SJSA1 (cell line): ENCODE results near the gene ZNF43. TPM values are rescaled to one million over a fixed set of nuclear protein-coding genes. Genes with fewer than 3 reads are reported as not detected.
"Not testable (repeated sequence)": the region's sequence is repeated elsewhere in the genome, so short reads cannot be mapped to it uniquely, and the experiment has no call there.

Experiments used
- DNase-seq, 2 experiments: peaks; one replicate each; pipeline ENCODE4 v3.0.0-alpha.2; 2015 to 2020; ENCODE audit warnings: low spot score in 2 of 2, low read depth in 1 of 2
- H3K27ac ChIP-seq: fragments of 250-450 bp; sonication (Bioruptor Pico); 2 replicates; pipeline ENCODE4 v1.5.1; 2020; ENCODE audit warnings: mild to moderate bottlenecking, moderate library complexity
- H3K27me3 ChIP-seq: fragments of 250-450 bp; sonication (Bioruptor Pico); replicated peaks from 2 replicates; pipeline ENCODE4 v1.5.1; 2020; ENCODE audit warnings: mild to moderate bottlenecking, moderate library complexity
- H3K36me3 ChIP-seq: fragments of 250-450 bp; sonication (Bioruptor Pico); 2 replicates; pipeline ENCODE4 v1.5.1; 2020; ENCODE audit warnings: mild to moderate bottlenecking
- H3K4me1 ChIP-seq: fragments of 250-450 bp; sonication (Bioruptor Pico); replicated peaks from 2 replicates; pipeline ENCODE4 v1.6.1; 2021; ENCODE audit warnings: mild to moderate bottlenecking
- H3K4me3 ChIP-seq: fragments of 250-450 bp; sonication (Bioruptor Pico); 2 replicates; pipeline ENCODE4 v1.5.1; 2020; ENCODE audit warnings: mild to moderate bottlenecking
- H3K9me3 ChIP-seq: fragments of 250-450 bp; sonication (Bioruptor Pico); replicated peaks from 2 replicates; pipeline ENCODE4 v1.5.1; 2020; ENCODE audit warnings: mild to moderate bottlenecking
- total RNA-seq: library from RNA; depleted of rRNA; stranded (reverse); fragments of >200 nt; shearing (Covaris generic); gene quantifications from 2 replicates; pipeline ENCODE4 v1.2.3, GENCODE V29; 2014; rRNA removed

Gene ZNF43
- 1.8 and 3.9 TPM in 2 replicates for total RNA-seq

GRCh38 chr19:21835810-21836444, at the start of gene ZNF43:
TSS of gene ZNF43 (minus strand) at chr19:21836182. CDS start at chr19:21836038, 144 bp downstream.
- H3K36me3 ChIP-seq = no peaks in the 10 kb centered on the region; the same call in 1 of the 2 replicates

GRCh38 chr19:21885516-21885915, 49.5 kb upstream of the ZNF43 start:
- not testable (repeated sequence) for H3K4me1 ChIP-seq, DNase-seq, H3K9me3 ChIP-seq, H3K27me3 ChIP-seq, H3K36me3 ChIP-seq, H3K27ac ChIP-seq, H3K4me3 ChIP-seq

More at GRCh38 chr19:21835810-21836444, at the start of gene ZNF43:
- H3K27ac ChIP-seq = peak within 1 kb of the TSS; percentile 55
- peak within 1 kb of the TSS; percentile 43 for H3K4me3 ChIP-seq
- H3K4me1 ChIP-seq = no peaks in the 10 kb centered on the region
- peaks cover 6% of the 10 kb centered on the region; the same call in 1 of the 2 replicates for H3K9me3 ChIP-seq
- no peaks in the 10 kb centered on the region for H3K27me3 ChIP-seq
- peak; percentile 67 to 79 for DNase-seq

- H3K4me3 ChIP-seq, DNase-seq, H3K27ac ChIP-seq, H3K27me3 ChIP-seq, H3K4me1 ChIP-seq, H3K36me3 ChIP-seq, H3K9me3 ChIP-seq: not testable (repeated sequence)
Measured at GRCh38 chr19:21884786-21885185, 48.8 kb upstream of the ZNF43 start.

GRCh38 chr19:21883516-21883915, 47.5 kb upstream of the ZNF43 start:
- Histone ChIP-seq H3K4me3 (no peak overlapping the region), H3K27me3 (no peaks in the 10 kb centered on the region), H3K9me3 (no peaks in the 10 kb centered on the region), H3K4me1 (no peaks in the 10 kb centered on the region), H3K27ac (no peak overlapping the region), H3K36me3 (no peaks in the 10 kb centered on the region)
- DNase-seq = no peak

- not testable (repeated sequence) for H3K4me3 ChIP-seq, H3K27me3 ChIP-seq, H3K27ac ChIP-seq, H3K36me3 ChIP-seq, H3K4me1 ChIP-seq, H3K9me3 ChIP-seq, DNase-seq
Measured at GRCh38 chr19:21880761-21881160, 44.8 kb upstream of the ZNF43 start.

- H3K36me3 ChIP-seq = no peaks in the 10 kb centered on the region
- no peaks in the 10 kb centered on the region for H3K4me1 ChIP-seq
- no peak overlapping the region for H3K4me3 ChIP-seq
- DNase-seq = no peak
- no peaks in the 10 kb centered on the region for H3K27me3 ChIP-seq
- H3K9me3 ChIP-seq = no peaks in the 10 kb centered on the region
- no peak overlapping the region for H3K27ac ChIP-seq
Measured at GRCh38 chr19:21878646-21879045, 42.7 kb upstream of the ZNF43 start.

GRCh38 chr19:21877976-21878375, 42.0 kb upstream of the ZNF43 start:
- Histone ChIP-seq H3K27me3 (no peaks in the 10 kb centered on the region), H3K36me3 (no peaks in the 10 kb centered on the region), H3K27ac (no peak overlapping the region), H3K4me3 (no peak overlapping the region), H3K4me1 (no peaks in the 10 kb centered on the region), H3K9me3 (no peaks in the 10 kb centered on the region)
- no peak for DNase-seq

- not testable (repeated sequence) for H3K27me3 ChIP-seq, H3K36me3 ChIP-seq, H3K4me3 ChIP-seq, H3K4me1 ChIP-seq, H3K9me3 ChIP-seq, DNase-seq, H3K27ac ChIP-seq
Measured at GRCh38 chr19:21876608-21877007, 40.6 kb upstream of the ZNF43 start.

- Histone ChIP-seq H3K36me3 (no peaks in the 10 kb centered on the region), H3K27me3 (no peaks in the 10 kb centered on the region), H3K4me3 (no peak overlapping the region), H3K27ac (no peak overlapping the region), H3K9me3 (peaks cover 7% of the 10 kb centered on the region; the same call in 1 of the 2 replicates), H3K4me1 (no peaks in the 10 kb centered on the region)
- DNase-seq = no peak
Measured at GRCh38 chr19:21856773-21857514, 21.0 kb upstream of the ZNF43 start.

GRCh38 chr19:21851596-21852345, 15.8 kb upstream of the ZNF43 start:
- H3K4me3 ChIP-seq = peak overlapping the region; percentile 49
- peaks cover 15% of the 10 kb centered on the region for H3K9me3 ChIP-seq
- H3K27me3 ChIP-seq = no peaks in the 10 kb centered on the region
- peak; percentile 73 to 74 for DNase-seq
- peak overlapping the region; percentile 58 for H3K27ac ChIP-seq
- peaks cover 6% of the 10 kb centered on the region for H3K36me3 ChIP-seq
- H3K4me1 ChIP-seq = no peaks in the 10 kb centered on the region

- no peak for DNase-seq
- peaks cover 6% of the 10 kb centered on the region for H3K36me3 ChIP-seq
- H3K4me3 ChIP-seq = peak overlapping the region; percentile 49
- H3K27ac ChIP-seq = no peak overlapping the region
- H3K27me3 ChIP-seq = no peaks in the 10 kb centered on the region
- peaks cover 20% of the 10 kb centered on the region for H3K9me3 ChIP-seq
- H3K4me1 ChIP-seq = no peaks in the 10 kb centered on the region
Measured at GRCh38 chr19:21850656-21851255, 14.8 kb upstream of the ZNF43 start.

- H3K4me3 ChIP-seq = no peak overlapping the region
- no peak overlapping the region for H3K27ac ChIP-seq
- DNase-seq = no peak
- H3K4me1 ChIP-seq = no peaks in the 10 kb centered on the region
- H3K9me3 ChIP-seq = peaks cover 20% of the 10 kb centered on the region
- no peaks in the 10 kb centered on the region for H3K27me3 ChIP-seq
- H3K36me3 ChIP-seq = peaks cover 6% of the 10 kb centered on the region
Measured at GRCh38 chr19:21848706-21849105, 12.7 kb upstream of the ZNF43 start.

- H3K4me1 ChIP-seq = no peaks in the 10 kb centered on the region
- no peak overlapping the region for H3K4me3 ChIP-seq
- no peaks in the 10 kb centered on the region for H3K27me3 ChIP-seq
- peaks cover 17% of the 10 kb centered on the region; the same call in 1 of the 2 replicates for H3K9me3 ChIP-seq
- no peak for DNase-seq
- no peak overlapping the region for H3K27ac ChIP-seq
- peaks cover 5% of the 10 kb centered on the region for H3K36me3 ChIP-seq
Measured at GRCh38 chr19:21843081-21843480, 7.1 kb upstream of the ZNF43 start.
